ENCODE data around the gene CTF1.

DNA sequence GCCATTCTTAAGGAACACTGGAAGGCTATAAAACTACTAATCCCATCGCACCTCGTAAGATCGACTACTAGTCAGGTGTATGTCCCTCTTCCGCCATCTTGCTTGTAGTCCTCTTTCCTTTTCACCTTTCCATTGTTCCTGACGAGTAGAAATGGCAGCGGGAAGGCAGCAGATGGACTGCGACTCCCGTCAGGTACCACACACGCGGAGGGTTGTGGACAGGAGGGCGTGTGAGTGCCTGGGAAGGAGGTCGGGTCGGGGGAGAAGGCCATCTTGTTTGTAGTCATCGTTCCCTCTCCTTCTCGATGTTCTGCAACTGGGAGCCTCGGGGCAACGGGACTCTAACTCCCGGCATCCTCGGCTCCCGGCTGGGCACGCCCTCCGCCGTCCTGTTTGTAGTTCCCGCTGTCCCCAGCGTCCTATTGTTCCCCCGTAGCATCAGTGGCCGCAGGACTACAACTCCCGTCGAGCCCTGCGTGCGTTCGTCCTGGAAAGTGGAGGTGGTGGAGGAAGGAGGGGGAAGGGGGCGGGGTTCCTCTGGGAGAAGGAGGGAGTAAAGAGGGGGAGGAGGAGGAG is 26.6 kb downstream of the CTF1 start:
- TF ChIP-seq, protein P1, sequence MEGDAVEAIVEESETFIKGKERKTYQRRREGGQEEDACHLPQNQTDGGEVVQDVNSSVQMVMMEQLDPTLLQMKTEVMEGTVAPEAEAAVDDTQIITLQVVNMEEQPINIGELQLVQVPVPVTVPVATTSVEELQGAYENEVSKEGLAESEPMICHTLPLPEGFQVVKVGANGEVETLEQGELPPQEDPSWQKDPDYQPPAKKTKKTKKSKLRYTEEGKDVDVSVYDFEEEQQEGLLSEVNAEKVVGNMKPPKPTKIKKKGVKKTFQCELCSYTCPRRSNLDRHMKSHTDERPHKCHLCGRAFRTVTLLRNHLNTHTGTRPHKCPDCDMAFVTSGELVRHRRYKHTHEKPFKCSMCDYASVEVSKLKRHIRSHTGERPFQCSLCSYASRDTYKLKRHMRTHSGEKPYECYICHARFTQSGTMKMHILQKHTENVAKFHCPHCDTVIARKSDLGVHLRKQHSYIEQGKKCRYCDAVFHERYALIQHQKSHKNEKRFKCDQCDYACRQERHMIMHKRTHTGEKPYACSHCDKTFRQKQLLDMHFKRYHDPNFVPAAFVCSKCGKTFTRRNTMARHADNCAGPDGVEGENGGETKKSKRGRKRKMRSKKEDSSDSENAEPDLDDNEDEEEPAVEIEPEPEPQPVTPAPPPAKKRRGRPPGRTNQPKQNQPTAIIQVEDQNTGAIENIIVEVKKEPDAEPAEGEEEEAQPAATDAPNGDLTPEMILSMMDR (IDR thresholded peaks at IDR 0.05): no peak
- TF ChIP-seq, protein P2, sequence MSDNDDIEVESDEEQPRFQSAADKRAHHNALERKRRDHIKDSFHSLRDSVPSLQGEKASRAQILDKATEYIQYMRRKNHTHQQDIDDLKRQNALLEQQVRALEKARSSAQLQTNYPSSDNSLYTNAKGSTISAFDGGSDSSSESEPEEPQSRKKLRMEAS (CRISPR knock-in tag; IDR thresholded peaks at IDR 0.05): 0 out of 2 replicates have a peak, but pooled peaks have one; percentile 28
- TF ChIP-seq FOXJ3 (CRISPR knock-in tag; IDR thresholded peaks at IDR 0.05; ENCODE audit: borderline replicate concordance) (no peak), TCF7 (CRISPR knock-in tag; IDR thresholded peaks at IDR 0.05; ENCODE audit: low read depth) (no peak), ZNF263 (CRISPR knock-in tag; IDR thresholded peaks at IDR 0.05; ENCODE audit: low read depth) (no peak), ATF3 (CRISPR knock-in tag; conservative IDR thresholded peaks at IDR 0.05) (no peak), CREM (CRISPR knock-in tag; IDR thresholded peaks at IDR 0.05) (no peak), FOXP4 (CRISPR knock-in tag; IDR thresholded peaks at IDR 0.05) (no peak)
- TF ChIP-seq, protein P3, sequence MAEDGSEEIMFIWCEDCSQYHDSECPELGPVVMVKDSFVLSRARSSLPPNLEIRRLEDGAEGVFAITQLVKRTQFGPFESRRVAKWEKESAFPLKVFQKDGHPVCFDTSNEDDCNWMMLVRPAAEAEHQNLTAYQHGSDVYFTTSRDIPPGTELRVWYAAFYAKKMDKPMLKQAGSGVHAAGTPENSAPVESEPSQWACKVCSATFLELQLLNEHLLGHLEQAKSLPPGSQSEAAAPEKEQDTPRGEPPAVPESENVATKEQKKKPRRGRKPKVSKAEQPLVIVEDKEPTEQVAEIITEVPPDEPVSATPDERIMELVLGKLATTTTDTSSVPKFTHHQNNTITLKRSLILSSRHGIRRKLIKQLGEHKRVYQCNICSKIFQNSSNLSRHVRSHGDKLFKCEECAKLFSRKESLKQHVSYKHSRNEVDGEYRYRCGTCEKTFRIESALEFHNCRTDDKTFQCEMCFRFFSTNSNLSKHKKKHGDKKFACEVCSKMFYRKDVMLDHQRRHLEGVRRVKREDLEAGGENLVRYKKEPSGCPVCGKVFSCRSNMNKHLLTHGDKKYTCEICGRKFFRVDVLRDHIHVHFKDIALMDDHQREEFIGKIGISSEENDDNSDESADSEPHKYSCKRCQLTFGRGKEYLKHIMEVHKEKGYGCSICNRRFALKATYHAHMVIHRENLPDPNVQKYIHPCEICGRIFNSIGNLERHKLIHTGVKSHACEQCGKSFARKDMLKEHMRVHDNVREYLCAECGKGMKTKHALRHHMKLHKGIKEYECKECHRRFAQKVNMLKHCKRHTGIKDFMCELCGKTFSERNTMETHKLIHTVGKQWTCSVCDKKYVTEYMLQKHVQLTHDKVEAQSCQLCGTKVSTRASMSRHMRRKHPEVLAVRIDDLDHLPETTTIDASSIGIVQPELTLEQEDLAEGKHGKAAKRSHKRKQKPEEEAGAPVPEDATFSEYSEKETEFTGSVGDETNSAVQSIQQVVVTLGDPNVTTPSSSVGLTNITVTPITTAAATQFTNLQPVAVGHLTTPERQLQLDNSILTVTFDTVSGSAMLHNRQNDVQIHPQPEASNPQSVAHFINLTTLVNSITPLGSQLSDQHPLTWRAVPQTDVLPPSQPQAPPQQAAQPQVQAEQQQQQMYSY (CRISPR knock-in tag; IDR thresholded peaks at IDR 0.05): no peak
